ENCODE measurements around the gene EHBP1.
"Not testable (repeated sequence)": the region's sequence is repeated elsewhere in the genome, so short reads cannot be mapped to it uniquely, and the experiment has no call there.

EHBP1 gene

GRCh38 chr2:63066838-63067237 is 361.3 kb downstream of the EHBP1 start:
- no peak for TF ChIP-seq CTCF (IDR thresholded peaks at IDR 0.05; ENCODE audit: insufficient read depth, missing control alignments)
- FAIRE-seq (no peak), DNase-seq (ENCODE audit: insufficient read length, low spot score) (no peak)

DNA sequence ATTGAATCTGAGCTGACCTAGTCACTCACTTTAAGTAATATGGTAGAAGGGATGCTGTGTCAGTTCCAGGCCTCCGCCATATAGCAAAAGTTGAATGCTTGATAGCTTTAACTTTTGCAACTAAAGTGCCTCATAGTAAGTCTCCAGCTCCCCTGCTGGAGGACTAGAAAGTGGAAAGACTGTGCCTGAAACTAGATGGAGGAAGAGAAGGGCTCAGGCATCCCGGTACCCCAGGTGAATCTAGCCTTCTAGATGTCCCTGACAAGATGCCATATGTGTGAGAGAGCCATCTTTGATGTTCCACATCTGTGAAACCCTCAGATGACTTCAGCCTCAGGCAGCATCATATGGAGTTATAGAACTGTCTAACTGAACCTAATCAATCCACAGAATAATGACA is 366.2 kb downstream of the EHBP1 start:
- FAIRE-seq: no peak
- TF ChIP-seq CTCF (IDR thresholded peaks at IDR 0.05; ENCODE audit: insufficient read depth, missing control alignments): no peak

DNA sequence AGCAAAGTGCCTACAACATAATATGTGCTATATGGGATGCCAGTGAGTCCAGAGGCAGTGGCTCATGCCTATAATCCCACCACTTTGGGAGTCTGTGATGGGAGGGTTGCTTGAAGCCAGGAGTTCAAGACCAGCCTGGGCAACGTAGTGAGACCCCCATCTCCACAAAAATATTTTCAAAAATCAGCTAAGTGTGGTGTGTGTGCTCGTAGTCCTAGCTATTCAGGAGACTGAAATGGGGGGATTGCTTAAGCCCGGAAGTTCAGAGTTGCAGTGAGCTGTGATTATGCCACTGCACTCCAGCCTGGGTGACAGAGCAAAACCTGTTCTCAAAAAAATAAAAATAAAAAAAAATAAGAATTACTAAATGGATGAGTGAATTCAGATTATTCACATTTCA is 368.5 kb downstream of the EHBP1 start:
- FAIRE-seq (no peak), DNase-seq (ENCODE audit: insufficient read length, low spot score) (no peak)
- no peak for TF ChIP-seq CTCF (IDR thresholded peaks at IDR 0.05; ENCODE audit: insufficient read depth, missing control alignments)

More for the DNA sequence above, 366.2 kb downstream of the EHBP1 start:
- no peak for DNase-seq (ENCODE audit: insufficient read length, low spot score)

GRCh38 chr2:63074399-63074798 is 368.9 kb downstream of the EHBP1 start:
- not testable (repeated sequence) for DNase-seq (ENCODE audit: insufficient read length, low spot score); FAIRE-seq

DNA sequence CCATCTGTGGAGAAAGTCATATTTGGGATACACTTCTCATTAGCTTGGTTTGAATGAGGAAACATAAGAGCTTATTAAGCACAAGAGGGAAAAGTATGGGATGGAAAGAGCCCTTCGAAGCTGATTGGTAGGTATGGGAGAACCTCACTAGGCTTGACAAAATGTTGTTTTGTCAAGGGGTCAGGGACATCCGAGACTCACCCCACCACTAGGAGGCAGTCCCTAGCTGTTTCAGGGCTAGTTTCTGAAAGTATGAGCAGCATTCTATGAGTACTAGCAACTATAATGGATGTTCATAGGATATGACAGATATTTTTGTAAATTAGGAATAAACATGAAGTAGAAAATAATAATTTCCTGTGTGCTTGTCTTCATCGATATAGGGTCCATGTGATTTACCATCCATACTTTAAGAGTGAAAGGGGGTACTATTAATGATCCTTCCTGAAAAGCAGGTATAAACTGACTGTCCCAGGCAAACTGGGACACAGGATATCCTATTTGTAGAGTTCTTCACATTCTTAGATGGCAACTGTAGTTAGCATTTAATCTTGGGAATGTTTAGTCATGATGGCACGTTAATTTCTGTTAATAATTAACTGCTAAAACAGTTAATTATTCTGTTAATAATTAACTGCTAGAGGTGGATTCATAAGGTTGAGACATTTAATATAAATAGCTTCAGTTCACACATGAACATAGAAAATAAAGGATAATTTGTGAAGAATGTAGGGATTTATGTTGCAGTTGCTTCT is 373.5 kb downstream of the EHBP1 start:
- TF ChIP-seq CTCF (IDR thresholded peaks at IDR 0.05; ENCODE audit: insufficient read depth, missing control alignments): peak; percentile 53
- FAIRE-seq (no peak), DNase-seq (ENCODE audit: insufficient read length, low spot score) (no peak)

GRCh38 chr2:63081404-63081803 is 375.9 kb downstream of the EHBP1 start:
- DNase-seq (ENCODE audit: insufficient read length, low spot score): no peak
- no peak for FAIRE-seq
- no peak for TF ChIP-seq CTCF (IDR thresholded peaks at IDR 0.05; ENCODE audit: insufficient read depth, missing control alignments)

- FAIRE-seq: no peak
- TF ChIP-seq CTCF (IDR thresholded peaks at IDR 0.05; ENCODE audit: insufficient read depth, missing control alignments): no peak
Measured at GRCh38 chr2:63086687-63087086, 381.2 kb downstream of the EHBP1 start.

More at GRCh38 chr2:63086687-63087086, 381.2 kb downstream of the EHBP1 start:
- no peak for DNase-seq (ENCODE audit: insufficient read length, low spot score)
